Measurements from ENCODE around the gene HHATL. TPM values are rescaled to one million over a fixed set of nuclear protein-coding genes. Genes with fewer than 3 reads are reported as not detected.

Gene HHATL
- total RNA-seq, 1 donor from 2014 or later: not detected

DNA sequence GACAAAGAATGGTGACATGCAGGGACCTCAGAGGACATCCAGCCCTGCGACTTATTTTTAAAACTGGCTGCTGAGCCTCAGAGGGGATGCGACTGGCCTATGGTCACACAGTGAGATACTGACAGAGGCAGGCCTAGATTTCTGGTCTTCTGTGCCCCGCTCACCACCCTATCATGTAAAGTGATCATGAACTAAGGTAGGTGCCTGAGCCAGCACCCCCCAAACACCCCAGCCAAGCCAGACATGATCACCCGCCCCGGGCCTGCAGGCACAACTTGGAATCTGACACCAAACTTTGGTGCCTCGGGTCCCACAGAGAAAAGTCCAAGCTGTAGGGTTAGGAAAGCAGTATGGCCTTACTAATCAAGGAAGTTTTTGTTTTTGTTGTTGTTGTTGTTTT, 33.9 kb upstream of the HHATL start:
- Mint-ChIP-seq H3K9me3 (ENCODE audit: low read depth) (peaks cover 5% of the 10 kb centered on the region), H3K4me3 (ENCODE audit: unreplicated experiment) (no peak overlapping the region), H3K4me1 (ENCODE audit: low read depth) (no peaks in the 10 kb centered on the region), H3K36me3 (ENCODE audit: low read depth) (no peaks in the 10 kb centered on the region), H3K27me3 (ENCODE audit: low read depth) (peaks cover 6% of the 10 kb centered on the region), H3K27ac (ENCODE audit: unreplicated experiment) (no peak overlapping the region)
- TF ChIP-seq, protein P1, sequence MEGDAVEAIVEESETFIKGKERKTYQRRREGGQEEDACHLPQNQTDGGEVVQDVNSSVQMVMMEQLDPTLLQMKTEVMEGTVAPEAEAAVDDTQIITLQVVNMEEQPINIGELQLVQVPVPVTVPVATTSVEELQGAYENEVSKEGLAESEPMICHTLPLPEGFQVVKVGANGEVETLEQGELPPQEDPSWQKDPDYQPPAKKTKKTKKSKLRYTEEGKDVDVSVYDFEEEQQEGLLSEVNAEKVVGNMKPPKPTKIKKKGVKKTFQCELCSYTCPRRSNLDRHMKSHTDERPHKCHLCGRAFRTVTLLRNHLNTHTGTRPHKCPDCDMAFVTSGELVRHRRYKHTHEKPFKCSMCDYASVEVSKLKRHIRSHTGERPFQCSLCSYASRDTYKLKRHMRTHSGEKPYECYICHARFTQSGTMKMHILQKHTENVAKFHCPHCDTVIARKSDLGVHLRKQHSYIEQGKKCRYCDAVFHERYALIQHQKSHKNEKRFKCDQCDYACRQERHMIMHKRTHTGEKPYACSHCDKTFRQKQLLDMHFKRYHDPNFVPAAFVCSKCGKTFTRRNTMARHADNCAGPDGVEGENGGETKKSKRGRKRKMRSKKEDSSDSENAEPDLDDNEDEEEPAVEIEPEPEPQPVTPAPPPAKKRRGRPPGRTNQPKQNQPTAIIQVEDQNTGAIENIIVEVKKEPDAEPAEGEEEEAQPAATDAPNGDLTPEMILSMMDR (IDR thresholded peaks at IDR 0.05): no peak
- no peak for DNase-seq (ENCODE audit: low spot score)

DNA sequence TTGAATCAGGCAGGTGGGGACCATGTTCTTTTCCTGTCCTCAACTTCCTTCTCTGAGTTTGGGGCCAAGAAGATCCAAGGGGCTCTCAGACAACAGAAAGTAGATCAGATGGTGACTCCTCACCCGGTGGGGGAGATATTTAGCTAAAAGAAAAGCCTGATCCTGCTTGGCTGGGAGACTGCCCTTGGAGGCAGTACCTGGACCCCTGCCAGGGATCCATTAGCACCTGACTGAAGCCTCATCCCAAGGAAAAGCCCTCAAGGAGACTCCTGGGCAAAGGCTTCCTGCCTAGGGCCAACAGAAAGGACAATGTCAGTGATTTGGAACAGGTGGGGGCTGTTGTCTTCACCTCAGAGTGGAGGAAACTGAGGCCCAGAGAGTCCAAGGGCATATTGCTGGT, 33.5 kb upstream of the HHATL start:
- Mint-ChIP-seq H3K4me3 (ENCODE audit: unreplicated experiment) (no peak overlapping the region), H3K4me1 (ENCODE audit: low read depth) (no peaks in the 10 kb centered on the region), H3K27ac (ENCODE audit: unreplicated experiment) (no peak overlapping the region), H3K36me3 (ENCODE audit: low read depth) (no peaks in the 10 kb centered on the region), H3K9me3 (ENCODE audit: low read depth) (peaks cover 5% of the 10 kb centered on the region), H3K27me3 (ENCODE audit: low read depth) (peaks cover 6% of the 10 kb centered on the region)
- TF ChIP-seq, protein P1 (IDR thresholded peaks at IDR 0.05): no peak
- DNase-seq (ENCODE audit: low spot score): no peak

DNA sequence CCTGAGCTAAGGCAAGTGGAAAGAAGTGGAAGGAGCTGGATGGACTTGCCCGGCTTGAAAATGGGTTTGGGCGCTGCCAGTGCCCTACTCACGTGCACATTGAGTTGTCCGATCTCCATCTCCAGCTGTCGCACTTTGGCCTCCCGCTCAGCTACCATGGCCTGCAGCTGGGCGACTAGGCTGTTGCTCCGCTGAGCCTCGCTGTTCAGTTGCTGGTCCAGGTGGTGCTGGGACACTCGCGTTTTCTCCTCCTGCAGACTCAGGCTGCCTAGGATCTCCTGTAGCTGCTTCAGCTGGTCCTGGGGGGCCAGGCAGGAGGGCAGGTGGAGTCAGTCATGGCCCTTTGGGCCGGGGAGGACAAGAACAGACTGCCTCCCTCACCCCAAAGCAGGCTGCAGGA, 33.0 kb upstream of the HHATL start:
- TF ChIP-seq, protein P1 (IDR thresholded peaks at IDR 0.05): no peak
- H3K27me3 Mint-ChIP-seq (ENCODE audit: low read depth): peaks cover 6% of the 10 kb centered on the region
- peaks cover 5% of the 10 kb centered on the region for H3K9me3 Mint-ChIP-seq (ENCODE audit: low read depth)
- no peak overlapping the region for H3K4me3 Mint-ChIP-seq (ENCODE audit: unreplicated experiment)
- H3K36me3 Mint-ChIP-seq (ENCODE audit: low read depth): no peaks in the 10 kb centered on the region
- H3K27ac Mint-ChIP-seq (ENCODE audit: unreplicated experiment): no peak overlapping the region
- no peaks in the 10 kb centered on the region for H3K4me1 Mint-ChIP-seq (ENCODE audit: low read depth)
- DNase-seq (ENCODE audit: low spot score): no peak

DNA sequence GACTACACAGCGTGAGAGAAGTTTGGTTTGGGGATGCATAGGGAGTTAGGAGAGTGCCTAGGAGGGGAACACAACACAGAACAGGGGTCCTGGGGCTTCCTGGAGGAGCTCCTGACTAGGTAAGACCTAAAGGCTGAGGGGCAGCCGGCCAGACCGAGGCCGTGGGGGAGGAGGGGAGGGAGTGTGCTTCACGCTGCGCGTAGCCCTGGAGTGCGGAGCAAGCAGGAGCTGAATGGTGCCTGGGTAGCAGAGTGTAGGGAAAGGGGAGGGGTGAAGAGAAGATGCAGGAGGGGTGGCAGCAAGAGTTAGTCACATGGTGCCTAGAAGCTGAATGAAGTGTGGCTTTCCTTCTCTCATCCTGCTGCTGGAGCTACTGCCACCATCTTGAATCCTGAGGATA, 32.4 kb upstream of the HHATL start:
- no peak overlapping the region for H3K4me3 Mint-ChIP-seq (ENCODE audit: unreplicated experiment)
- no peaks in the 10 kb centered on the region for H3K4me1 Mint-ChIP-seq (ENCODE audit: low read depth)
- TF ChIP-seq, protein P1 (IDR thresholded peaks at IDR 0.05): no peak
- DNase-seq (ENCODE audit: low spot score): no peak
- no peak overlapping the region for H3K27ac Mint-ChIP-seq (ENCODE audit: unreplicated experiment)
- peaks cover 5% of the 10 kb centered on the region for H3K9me3 Mint-ChIP-seq (ENCODE audit: low read depth)
- H3K36me3 Mint-ChIP-seq (ENCODE audit: low read depth): no peaks in the 10 kb centered on the region
- peaks cover 6% of the 10 kb centered on the region for H3K27me3 Mint-ChIP-seq (ENCODE audit: low read depth)

DNA sequence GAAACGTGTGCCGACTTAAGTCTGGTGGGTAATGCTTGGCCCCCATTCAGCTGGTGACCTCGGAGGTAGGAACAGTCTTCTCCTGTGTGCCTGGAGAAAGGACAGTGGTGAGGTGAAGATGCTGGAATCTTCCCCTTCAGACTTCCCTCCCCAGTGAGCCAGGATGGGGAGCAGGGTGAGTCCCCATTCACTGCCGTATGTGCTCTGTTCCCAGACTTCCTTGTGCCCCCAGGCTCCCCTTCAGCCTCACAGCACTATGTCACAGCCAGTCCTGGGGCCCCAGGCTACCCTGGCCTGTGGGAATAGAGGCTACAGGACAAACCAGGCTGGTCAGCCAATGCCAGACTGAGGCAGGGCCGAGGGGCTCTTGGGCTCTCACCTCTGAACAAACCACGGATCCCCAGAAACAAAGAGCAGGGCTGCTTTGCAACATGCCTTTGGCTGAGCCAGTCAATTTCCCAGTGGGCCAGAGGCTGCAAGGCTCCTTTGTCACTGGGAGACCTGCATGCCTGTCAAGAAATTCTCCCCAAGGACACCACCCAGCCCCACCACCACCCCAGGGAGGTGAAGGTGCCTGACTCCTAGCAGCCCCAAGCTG, 31.8 kb upstream of the HHATL start:
- H3K4me1 Mint-ChIP-seq (ENCODE audit: low read depth): no peaks in the 10 kb centered on the region
- no peak overlapping the region for H3K27ac Mint-ChIP-seq (ENCODE audit: unreplicated experiment)
- no peaks in the 10 kb centered on the region for H3K36me3 Mint-ChIP-seq (ENCODE audit: low read depth)
- no peak for DNase-seq (ENCODE audit: low spot score)
- TF ChIP-seq, protein P1 (IDR thresholded peaks at IDR 0.05): no peak
- peaks cover 5% of the 10 kb centered on the region for H3K9me3 Mint-ChIP-seq (ENCODE audit: low read depth)
- peaks cover 6% of the 10 kb centered on the region for H3K27me3 Mint-ChIP-seq (ENCODE audit: low read depth)
- no peak overlapping the region for H3K4me3 Mint-ChIP-seq (ENCODE audit: unreplicated experiment)
